Activated T-cell treated with anti-CD3 and anti-CD28 coated beads, Interleukin-2, amount 50 U/mL, for 48 hours (primary cell): ENCODE results near the gene GLIS1.

Source experiments
- DNase-seq, 2 experiments: peaks; one replicate each; pipeline ENCODE4 v3.0.0-alpha.2; 2020

GLIS1 gene

DNA sequence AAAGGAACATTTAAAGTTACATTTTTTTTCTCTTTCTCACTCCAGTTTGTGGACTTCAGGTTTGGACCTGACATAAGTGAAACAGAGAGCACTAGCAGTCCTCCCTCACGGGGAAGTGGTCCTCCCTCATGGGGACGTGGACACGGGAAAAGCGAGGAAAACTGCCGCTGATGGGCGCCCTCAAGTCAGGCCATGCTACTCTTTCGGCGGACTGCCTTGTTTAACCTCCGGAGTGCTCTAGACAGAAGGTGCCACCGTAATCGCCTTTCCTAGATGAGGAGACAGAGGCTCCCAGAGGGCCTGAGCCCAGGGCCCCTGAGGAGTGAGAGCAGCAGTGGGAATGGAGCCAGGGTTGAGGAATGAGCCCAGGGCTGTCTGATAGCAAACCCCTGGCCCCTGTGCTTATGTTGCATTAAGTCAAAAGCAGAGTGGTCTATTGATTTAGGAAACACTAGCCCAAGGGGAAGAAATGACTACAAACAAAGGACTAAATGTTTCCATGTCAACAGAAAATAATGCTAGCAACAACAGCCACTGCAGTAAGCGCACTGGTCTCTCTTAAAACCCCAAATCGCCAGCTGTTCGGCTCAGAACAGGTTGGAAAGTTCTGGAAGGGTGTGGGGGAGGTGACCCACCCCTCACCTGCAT, 195.7 kb downstream of the GLIS1 start:
- no peak for DNase-seq

DNA sequence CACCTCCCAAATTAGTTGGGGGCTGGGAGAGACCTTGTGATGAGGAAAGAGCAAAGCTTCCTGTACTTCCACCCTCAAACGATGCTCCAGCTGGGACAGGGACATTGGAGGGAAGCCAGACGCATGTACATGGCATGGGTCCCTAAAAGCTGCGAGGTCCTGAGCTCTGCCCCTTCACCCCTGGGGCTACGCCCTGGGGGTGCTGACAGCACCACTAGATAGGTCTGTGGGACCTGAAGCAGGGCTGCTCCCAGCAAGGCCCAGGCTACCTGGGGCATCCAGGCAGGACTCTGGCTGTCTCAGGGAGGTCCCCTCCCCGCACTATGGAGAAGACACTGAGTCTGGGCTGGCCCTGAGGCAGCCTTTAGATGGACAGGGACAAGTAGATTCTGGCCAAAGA, 196.4 kb downstream of the GLIS1 start:
- no peak for DNase-seq

DNA sequence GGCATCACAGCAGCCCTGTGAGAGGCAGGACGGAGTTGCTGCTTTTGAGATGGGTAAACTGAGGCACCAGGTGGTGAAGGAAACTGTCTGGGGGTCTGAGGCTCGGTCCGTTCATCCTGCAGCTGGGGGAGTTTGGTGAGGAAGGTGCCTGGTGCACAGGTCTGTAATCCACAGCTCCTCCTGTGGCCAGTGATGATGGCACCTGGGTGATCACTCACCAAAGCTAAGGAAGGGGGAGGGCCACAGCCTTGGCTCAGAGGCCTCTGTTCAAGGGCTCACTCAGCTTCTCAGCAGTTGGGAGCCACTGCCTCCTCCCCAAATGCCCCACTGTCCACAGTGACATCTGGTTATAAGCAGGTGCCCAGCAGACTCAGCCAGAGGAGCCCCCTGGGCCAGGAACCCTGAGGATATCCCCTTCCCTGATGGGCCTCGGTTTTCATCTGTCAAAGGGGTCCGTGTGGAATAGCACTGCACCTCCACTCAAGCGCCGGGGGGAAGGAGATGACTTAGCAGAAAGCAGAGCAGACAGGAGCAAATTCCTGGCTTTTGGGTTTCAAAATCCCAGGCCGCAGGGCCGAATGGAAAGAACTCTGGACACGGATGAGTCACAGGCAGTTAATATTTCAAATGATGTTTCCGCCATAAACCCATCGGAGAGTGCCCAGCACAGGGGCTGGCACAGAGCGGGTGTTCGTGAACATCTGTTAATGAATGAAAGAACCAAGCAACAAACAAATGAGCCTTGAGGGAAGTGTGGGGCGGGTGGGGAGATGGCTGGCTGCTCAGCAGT, 197.0 kb downstream of the GLIS1 start:
- DNase-seq = no peak

DNA sequence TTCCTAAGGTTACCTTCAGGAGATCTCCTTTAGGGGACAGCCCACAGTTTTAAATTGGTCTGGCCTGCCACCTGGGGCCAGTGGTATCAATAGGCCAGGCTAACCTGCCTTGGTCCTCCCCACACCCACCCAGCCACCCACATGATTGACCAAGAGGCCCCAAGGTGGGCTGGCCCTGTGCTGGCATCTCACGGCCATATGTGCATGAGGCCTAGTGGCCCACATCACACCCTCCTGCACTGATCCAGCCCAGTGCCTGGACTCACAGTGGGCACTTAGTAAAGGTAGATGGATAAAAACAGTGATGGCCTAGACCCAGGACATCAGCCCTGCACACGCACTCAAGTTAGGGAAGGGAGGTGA, 197.7 kb downstream of the GLIS1 start:
- DNase-seq = no peak

DNA sequence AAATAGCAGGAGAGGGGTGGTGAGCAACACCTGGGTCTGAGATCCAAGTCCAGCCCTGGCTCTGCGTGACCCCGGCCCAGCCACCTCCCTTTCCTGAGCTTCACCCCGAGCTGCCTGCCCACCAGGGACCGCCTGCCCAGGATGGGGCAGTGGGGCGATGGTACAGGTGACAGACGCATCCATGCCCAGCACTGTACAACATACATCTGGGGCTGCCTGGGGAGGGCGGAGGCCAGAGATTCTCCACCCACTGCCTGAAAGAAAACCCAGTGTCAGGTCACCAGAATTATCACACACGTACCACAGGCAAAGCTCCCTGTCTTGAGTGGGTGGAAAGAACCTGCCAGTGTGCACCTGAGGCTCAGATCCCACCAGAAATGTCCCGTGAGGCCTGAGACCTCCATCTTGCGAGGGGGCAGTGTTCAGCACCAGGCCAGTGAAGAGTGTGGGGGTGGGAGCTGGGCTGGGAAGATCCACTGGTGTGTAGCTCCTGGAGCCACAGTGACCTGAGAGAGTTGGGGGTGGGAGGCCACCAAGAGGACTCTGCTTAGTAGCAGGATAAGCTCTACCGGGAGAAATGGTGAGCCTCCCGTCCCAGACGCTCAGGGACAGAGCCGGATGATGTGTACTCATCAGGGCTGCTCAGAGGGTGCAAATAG, 198.2 kb downstream of the GLIS1 start:
- no peak for DNase-seq

DNA sequence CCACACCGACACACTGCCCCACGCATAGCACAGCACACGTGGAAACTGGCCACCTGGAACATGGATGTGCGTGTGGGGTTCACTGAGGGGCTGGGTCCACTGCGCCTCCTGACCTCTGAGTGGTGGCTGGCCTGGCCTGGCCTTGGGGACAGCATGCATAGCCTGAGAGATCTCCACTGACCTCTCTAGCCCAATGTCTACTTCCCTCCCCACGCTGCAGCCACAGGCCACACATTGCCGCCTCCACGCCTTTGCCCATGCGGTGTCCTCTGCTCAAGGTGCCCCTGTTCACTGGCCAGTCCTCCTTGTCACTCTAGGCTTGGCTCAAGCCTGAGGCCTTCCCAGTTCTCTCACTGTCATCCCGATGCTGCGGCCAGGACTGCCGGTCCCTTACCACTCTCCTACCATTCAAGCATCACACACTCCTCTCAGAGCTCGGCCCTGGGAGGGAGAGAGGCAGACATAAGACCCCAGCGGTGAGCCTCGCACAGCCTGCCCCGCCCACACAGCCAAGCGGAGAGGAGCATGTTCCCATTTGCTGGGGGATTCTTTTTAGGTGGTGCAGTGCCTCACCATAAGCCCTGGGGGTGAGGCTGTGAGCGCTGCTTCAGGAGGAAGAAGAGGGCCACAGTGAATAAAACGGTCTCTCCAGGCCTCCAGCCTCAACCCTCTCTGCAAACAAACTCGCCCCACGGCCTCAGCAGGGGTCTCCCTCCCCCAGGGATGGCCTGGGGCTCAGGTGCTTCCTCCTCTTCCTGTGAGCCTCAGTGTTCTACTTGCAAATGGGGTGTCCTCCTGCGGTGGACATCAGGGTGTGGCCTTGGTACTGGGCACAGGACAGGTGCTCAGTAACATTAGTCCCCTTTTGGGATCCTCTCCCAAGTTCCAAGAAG, 199.0 kb downstream of the GLIS1 start:
- no peak for DNase-seq

DNA sequence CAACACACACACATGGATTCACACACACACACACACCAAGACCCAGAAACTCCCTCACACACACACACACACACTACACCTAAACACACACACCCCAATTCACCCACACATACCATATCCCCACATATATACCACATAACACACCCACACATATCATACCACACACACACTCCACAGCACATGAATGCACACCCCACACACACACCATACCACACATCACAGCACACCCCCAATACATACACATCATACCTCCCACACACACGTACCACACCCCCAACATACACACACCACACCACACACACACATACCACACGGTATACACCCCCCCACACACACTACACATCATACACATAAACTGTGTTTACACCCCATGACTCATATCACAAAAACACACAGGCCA, 199.7 kb downstream of the GLIS1 start:
- no peak for DNase-seq

DNA sequence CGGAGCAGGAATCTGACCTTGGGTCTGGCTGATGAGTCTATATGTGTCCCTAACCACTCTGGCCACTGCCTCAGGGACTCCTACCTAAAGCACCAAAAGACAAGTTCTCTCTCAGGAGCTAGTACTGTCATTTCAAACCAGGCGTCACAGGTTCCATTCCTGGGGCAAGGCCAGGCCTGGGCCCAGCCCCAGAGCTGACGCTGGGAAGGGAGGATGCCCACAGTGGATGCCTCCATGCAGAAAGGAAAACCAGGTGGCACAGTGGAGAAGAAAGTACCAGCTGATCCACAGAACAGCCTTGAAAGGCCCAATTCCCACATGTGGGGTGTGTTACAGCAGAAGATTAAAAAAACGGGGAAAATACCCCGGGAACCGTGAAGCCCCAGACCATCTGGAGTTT, 202.4 kb downstream of the GLIS1 start:
- no peak for DNase-seq

DNA sequence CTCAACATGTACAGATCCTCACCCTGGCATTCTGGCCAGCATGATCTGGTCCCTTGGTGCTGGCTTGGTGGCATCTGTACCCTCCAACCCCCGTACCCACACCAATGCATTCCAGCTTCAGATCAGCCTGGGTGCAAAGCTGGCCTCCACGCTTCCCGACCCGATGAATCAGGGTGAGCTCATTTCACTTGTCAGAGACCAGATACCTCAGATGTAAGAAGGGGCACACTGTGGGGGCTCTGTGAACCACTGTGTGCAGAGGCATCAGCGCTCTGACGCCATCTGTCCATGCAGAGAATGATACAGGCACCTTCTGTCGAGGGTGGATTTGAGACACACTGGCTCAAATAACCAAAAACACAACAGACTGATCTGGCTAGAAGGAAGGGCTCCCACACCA, 203.1 kb downstream of the GLIS1 start:
- DNase-seq = no peak

DNA sequence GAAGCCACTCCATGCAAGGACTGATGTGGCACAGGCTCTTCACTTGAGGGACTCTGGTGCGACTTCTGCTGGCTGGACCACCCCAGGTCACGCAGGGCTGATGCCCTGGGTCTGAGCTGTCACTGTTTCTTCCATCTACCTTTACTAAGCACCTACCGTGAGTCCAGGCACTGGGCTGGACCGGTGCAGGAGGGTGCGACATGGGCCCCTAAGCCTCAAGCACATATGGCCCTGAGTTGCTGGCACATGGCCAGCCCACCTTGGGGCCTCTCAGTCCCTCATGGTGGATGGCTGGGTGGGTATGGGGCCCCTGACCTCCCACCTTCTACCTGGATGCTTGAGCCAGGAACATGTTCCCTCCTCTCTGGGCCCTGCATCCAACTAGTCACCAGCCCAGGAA, 203.7 kb downstream of the GLIS1 start:
- no peak for DNase-seq

DNA sequence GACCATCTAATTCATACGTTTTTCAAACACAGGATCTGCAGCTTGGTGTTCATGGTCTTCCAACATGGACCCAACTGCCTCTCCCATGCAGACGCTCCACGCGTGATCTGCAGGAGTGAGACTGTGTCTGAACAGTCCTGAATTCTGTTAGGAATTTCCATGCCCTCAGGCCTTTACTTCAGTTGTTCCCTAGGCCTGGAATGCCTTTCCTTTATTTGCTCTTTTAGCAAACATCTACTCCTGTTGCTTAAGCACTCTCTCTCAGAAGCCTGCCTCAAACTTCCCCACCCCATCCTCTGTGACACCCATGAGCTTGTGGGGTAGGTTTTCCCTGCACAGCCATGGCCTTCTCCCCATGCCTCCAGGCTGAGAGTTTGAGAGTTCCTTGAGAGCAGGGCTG, 206.1 kb downstream of the GLIS1 start:
- DNase-seq = no peak

DNA sequence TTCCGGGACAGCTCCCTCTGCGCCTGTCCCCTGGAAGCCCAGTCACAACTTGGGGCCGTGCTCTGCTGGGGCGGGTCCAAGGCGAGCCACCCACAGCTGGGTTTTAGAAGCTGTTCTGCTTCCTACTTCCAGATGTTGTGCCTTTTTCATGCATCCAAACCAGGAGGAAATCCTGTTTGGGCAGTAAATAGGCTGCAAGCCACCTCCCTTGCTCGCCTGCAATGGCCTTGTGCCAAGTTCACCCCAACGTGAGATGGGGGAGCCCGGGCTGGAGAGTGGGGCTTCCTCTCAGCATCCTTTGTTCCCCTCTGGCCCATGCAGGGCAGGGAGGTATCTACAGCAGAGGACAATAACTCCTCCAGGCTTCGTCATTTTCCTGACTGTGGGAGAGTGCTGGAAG, 206.6 kb downstream of the GLIS1 start:
- no peak for DNase-seq

DNA sequence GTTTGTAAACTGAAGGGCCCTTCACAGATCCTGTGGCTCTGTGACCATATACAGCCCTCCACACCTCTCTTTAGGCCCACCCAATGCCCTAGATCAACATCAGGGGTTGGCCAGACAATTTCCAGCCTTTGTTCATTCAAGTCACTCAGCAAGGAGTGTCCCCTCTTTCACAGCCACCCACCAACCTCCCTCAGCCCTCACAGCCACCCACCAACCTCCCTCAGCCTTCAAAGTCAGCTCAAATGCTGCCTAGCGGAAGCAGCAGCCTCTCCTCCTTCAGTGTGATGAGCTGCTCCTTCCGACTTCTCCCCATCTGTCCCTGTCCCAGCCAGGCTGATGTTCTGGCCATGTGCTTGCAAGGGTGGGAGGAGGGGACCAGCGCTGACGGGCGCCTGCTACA, 208.4 kb downstream of the GLIS1 start:
- DNase-seq = no peak

DNA sequence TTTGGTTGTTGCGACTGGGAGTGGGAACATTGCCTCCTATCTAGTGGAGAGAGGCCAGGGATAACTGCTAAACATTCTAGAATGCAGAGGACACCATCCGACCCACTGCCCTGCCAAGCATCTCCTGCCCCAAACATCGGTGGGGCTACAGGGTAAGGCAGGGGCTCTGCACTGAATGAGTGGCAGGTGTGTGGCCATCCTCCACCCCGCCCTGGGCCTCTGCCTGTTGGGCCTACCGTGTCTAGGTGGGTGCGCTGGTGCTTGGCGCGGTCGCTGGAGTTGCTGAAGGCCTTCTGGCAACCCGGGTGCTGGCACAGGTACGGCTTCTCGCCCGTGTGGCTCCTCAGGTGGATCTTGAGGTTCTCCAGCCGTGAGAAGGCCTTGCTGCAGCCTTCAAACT, 209.4 kb downstream of the GLIS1 start:
- no peak for DNase-seq

DNA sequence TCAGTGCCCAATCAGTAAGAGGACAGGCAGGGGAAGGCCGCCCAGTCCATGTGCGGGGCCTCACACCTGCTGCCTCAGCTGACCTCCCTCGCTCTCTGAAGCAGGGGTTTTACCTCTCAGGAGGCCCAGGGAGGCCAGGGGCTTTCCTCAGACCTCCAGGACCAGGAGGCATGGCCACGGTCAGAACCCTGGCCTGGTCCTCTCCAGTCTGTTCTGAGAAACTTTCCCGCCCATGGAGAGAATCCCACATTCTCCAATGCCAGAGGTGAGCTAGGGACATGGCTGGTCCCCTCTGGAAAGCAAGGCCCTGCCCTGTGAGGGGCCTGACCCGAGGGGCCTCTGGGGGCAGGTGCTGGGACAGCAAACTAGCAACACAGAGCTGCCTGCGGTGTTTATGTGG, 211.6 kb downstream of the GLIS1 start:
- no peak for DNase-seq

DNA sequence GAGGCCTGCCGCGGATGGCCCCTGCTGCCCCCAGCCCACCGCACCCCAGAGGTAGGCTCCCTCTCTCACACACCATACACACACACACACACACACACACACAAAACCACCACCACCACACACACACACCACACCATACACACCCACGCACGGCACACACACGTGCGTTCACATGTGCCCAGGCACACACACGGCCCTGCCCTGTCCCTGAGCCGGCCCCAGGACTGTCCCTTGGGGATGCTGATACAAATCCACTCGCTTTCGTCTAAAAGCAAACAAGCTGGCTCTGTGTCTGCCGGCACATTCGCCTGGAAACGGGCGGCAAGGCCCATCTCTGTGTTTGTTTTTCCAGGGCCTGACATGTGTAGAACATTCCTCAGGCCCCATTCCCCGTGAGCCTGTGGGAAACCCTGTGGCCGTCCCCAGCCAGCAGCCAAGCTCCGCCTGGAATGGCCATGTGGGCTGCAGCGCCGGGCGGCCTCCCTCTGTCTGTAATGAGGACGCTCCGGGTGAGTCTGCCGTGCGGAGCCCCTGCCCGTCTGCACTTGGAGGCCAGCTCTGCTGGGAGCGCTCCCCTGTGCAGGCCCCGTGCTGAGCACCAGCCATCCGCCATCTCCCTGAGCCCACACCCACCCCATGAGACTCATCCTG, 212.4 kb downstream of the GLIS1 start:
- no peak for DNase-seq

DNA sequence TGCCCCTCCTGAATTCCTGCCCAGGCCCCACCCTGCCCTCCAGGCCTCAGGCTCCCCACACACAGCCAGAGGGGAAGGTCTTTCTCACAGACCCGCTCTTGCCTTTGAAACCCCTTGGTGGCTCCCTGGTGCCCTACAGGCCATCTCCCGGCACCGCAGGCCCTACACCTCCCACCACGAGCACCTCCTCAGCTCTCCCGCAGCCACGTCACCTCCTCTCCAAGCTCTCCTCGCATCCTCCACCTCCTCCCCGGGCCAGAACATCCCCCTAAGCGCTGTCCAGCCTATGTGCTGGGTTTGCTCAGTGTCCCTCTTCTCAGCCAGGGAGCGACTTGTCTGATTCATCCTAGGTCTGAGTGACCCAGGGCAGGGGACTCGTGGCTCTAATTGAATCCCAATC, 213.4 kb downstream of the GLIS1 start:
- DNase-seq = no peak

DNA sequence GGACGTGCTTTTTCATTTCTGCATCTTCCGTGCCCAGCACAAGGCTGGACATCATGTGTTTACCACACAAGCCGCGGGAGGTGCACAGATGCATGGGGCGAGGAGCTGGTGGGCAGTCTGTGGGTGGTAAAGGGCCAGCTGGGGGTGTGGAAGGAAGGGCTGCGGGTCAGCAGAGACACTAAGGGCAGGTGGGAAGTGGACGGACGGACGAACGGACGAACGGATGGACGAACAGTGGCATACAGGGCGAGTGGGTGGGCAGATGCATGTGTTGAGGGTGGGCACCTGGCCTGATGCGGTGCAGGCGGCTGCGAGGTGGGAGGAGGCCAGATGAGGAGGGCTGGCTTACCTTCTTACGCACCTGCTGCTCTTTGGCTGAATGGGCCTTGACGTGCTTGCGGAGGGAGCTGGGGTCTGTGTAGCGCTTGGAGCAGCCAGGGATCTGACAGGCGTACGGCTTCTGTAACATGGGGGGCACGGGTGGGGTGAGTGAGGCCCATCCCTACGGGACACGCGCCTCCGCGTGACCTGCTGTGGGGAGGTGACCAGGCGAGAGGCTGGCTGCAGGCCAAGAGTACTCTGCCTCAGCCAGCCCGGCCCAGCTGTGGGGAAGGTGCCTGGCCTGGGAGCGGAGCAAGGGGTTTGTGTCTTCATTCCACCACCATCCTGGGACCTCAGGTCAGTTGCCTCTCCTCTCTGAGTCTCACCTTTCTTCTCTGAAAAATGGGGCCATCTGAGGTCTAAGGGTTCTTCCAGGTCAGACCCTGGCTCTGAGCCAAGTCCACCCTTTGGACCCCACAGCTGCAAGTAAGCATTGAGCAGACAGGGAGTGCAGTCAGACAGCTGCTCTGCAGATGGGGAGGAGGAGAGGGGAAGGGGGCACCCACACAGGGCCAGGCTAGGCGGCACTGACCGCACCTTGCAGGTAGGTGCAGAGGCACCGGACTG, 214.3 kb downstream of the GLIS1 start:
- no peak for DNase-seq

DNA sequence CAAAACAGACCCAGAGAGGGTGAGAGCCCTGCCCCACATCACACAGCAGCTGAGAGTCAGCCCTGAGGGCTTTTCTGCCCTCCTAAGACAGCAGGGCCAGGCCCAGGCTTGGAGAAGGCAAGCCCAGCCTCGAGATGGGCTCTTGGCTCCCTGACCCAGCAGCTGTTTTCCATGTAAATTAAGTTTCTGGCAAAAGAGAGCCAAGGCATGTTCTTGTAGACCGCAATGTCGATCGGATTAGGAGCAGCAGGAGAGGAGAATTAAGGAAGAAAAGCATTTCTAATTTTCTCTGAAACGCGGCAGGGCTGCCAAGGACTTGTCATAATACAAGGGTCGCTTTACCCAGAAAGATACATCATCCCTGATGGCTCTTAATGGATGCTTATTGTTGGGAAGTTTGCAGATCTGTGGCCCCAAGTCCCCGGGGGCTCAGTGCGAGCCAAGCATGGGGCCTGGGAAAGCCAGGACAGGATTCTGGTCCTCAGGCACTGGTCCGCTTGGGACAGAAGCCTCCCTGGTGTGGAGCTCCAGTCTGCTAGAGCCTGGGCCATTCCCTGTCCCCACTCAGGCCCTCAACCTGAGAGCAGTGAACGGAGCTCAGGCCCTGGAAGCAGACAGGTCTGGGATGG, 216.9 kb downstream of the GLIS1 start:
- DNase-seq = no peak

DNA sequence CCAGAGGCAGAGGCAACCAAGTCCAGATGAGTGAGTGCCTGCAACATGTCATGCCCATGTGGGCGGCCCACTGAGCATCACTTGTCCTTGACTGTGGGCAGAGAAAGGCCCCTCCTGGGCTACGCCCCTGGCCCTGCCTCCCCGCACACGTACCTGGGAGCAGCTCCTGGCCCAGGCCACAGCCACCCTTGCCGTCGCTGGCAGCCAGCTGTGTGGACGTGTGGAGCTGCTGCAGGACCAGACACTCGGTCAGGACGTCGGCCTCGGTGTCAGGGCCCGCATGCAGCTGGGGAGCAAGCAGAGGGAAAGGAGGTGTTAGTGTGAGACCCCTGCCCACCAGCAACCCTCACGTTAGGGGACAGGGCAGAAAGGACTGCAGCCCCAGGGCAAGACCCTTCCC, 218.5 kb downstream of the GLIS1 start:
- DNase-seq = no peak

DNA sequence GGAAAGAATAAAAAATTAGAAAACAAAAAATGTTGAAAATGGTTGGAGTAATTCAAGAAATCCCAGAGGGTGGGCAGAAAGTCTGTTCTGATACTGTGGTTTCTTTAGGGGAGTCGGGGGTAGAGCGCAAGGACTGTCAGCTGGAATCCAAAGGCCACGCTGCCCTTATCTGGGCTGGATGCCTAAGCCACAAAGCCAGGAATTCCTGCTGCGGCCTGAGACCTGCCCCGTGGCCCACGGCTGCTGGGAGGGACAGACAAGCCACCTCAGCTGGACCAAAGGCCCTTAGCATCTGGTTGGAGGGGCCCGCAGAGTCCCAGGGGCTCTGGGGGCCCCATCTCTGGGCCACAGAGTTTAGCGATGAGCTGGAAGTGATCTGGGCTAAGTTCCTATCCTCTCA, 219.5 kb downstream of the GLIS1 start:
- no peak for DNase-seq
